Left ventricle myocardium inferior (tissue), 1 donor: ENCODE measurements around the gene TTL. TPM values are rescaled to one million over a fixed set of nuclear protein-coding genes. Genes with fewer than 3 reads are reported as not detected.
"Not testable (repeated sequence)": the region's sequence is repeated elsewhere in the genome, so short reads cannot be mapped to it uniquely, and the experiment has no call there.

ENCODE experiments used
- DNase-seq: peaks from one replicate; pipeline ENCODE4 v3.0.0-alpha.2; 2020
- H3K27ac ChIP-seq: fragments of 200-600 bp; replicated peaks from 2 replicates; pipeline ENCODE4 v1.8.0; 2021
- H3K27me3 ChIP-seq: fragments of 200-600 bp; 2 replicates; pipeline ENCODE4 v1.8.0; 2021; ENCODE audit warnings: low read depth
- H3K36me3 ChIP-seq: fragments of 200-600 bp; 2 replicates; pipeline ENCODE4 v1.8.0; 2021
- H3K4me1 ChIP-seq: fragments of 200-600 bp; 2 replicates; pipeline ENCODE4 v1.8.0; 2021
- H3K4me3 ChIP-seq: fragments of 200-600 bp; 2 replicates; pipeline ENCODE4 v1.8.0; 2021; ENCODE audit warnings: mild to moderate bottlenecking, moderate library complexity
- H3K9me3 ChIP-seq: fragments of 200-600 bp; replicated peaks from 2 replicates; pipeline ENCODE4 v1.8.0; 2021
- intact Hi-C: fragments of 100-400 bp; cut with micrococcal nuclease; formaldehyde crosslinking; loops from one replicate; pipeline ENCODE4 v1.11.0; 2022
- total RNA-seq: library from RNA; stranded (reverse); fragmentation: NEBNext Ultra II Directional; extraction: Animal tissue kit (Norgen Biotek cat#: 25700); gene quantifications from one replicate; pipeline ENCODE4 v1.2.1, GENCODE V29; 2021
- TF ChIP-seq, protein P1 (sequence below): fragments of 200-600 bp; IDR thresholded peaks from 2 replicates; pipeline ENCODE4 v1.8.0; 2021; ENCODE audit warnings: antibody characterized with exemption, mild to moderate bottlenecking, borderline replicate concordance
- donor health status: DM: no; HTN: yes; CAD: no; lungs with severe emphysema.

The TTL gene
- total RNA-seq, 1 donor from 2014 or later = 47.1 TPM

DNA sequence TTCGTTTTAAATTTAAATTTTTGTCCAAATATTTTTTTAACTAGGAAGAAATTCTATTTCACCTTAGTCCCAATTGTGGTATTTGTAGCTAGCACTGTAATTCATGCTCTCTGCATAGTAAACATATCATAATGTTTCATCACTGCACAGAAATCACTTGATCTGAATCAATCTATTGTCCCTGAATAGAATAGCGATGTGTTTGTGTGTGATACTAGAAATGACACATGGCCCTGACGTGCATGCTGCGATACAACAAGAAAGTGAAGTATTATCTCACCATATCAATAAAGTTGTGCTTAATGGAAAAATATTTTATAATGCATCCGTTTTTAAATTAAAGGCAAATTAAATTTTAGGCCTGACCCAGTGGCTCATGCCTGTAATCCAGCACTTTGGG lies 10.0 kb downstream of the TTL start:
- peaks cover 22% of the 10 kb centered on the region for H3K36me3 ChIP-seq
- H3K9me3 ChIP-seq = no peaks in the 10 kb centered on the region
- no peak for DNase-seq
- H3K27me3 ChIP-seq = no peaks in the 10 kb centered on the region
- TF ChIP-seq, protein P1, sequence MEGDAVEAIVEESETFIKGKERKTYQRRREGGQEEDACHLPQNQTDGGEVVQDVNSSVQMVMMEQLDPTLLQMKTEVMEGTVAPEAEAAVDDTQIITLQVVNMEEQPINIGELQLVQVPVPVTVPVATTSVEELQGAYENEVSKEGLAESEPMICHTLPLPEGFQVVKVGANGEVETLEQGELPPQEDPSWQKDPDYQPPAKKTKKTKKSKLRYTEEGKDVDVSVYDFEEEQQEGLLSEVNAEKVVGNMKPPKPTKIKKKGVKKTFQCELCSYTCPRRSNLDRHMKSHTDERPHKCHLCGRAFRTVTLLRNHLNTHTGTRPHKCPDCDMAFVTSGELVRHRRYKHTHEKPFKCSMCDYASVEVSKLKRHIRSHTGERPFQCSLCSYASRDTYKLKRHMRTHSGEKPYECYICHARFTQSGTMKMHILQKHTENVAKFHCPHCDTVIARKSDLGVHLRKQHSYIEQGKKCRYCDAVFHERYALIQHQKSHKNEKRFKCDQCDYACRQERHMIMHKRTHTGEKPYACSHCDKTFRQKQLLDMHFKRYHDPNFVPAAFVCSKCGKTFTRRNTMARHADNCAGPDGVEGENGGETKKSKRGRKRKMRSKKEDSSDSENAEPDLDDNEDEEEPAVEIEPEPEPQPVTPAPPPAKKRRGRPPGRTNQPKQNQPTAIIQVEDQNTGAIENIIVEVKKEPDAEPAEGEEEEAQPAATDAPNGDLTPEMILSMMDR = no peak
- no peak overlapping the region for H3K4me3 ChIP-seq
- no peak overlapping the region for H3K27ac ChIP-seq
- H3K4me1 ChIP-seq = peaks cover 19% of the 10 kb centered on the region
- intact Hi-C loops = no loop called here

DNA sequence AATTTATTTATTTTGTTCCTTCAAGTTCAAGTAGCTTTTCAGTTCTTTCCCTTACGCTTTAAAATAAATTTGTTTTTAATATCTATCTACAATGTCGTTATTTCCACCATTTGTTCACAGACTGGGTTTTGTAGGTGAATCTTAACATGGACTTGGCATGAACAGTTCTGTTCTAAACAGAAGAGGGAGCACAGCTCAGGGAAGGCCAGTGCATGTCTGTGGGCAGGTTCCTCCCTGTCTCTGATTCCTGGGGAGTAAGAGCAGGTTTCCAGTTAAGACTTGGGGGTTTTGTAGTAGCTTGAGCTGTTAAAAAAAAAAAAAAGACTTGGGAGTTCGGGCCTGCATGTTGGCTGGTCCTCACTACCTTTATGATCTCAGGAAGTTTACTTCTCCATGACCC lies 11.1 kb downstream of the TTL start:
- TF ChIP-seq, protein P1 = no peak
- Histone ChIP-seq H3K36me3 (peaks cover 19% of the 10 kb centered on the region), H3K4me1 (peaks cover 16% of the 10 kb centered on the region), H3K9me3 (no peaks in the 10 kb centered on the region), H3K27ac (no peak overlapping the region), H3K27me3 (no peaks in the 10 kb centered on the region), H3K4me3 (no peak overlapping the region)
- no peak for DNase-seq
- intact Hi-C loops = no loop called here

DNA sequence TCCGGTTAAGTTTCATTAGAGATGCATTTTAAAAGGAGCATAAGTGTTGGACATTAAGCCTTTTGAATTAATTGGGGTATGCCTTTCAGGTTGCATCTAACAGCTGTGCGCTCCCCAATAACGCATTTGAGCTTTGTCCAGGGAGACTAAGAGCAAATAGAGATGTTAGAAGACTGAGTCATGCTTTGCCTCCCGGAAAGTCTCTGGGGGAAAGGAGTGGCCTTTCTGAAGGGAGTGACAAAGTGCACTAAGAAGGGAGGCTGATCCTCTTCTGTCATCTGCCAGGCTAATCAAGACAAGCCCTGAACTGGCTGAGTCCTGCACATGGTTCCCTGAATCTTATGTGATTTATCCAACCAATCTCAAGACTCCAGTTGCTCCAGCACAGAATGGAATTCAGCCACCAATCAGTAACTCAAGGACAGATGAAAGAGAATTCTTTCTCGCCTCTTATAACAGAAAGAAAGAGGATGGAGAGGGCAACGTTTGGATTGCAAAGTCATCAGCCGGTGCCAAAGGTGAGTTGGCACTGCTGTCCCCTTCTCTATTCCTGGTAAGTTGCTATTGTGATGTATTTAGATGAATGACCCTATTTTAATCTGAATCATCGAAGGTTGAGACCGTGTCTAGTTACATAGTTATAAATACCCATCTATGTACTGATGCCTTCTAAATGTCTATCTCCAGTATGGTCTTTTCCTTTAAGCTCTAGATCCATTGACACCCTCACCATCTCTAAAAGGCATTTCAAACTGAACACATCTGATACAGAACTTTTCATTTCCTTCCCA lies 12.1 kb downstream of the TTL start:
- Histone ChIP-seq H3K36me3 (peaks cover 19% of the 10 kb centered on the region), H3K4me1 (peaks cover 12% of the 10 kb centered on the region), H3K9me3 (no peaks in the 10 kb centered on the region), H3K27ac (no peak overlapping the region), H3K27me3 (no peaks in the 10 kb centered on the region), H3K4me3 (no peak overlapping the region)
- TF ChIP-seq, protein P1 = no peak
- DNase-seq = no peak
- intact Hi-C loops = no loop called here

DNA sequence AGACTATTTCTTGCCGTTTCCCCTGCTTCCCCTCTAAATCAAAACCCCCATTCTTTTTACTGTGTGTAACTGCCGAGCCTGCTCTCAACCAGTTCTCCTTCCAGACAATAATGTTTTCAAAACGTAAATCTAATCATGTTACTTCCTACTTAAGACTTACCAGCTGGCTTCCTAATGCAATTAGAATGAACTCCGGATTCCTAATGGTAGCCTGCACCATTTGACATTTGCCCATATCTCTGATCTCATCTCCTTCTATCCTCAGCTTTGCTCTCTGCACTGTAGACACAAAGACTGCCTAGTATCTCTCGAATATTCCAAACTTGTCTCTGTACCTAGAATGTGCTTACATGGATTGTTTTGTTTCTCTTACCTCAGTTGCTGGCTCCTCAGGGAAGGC lies 12.9 kb downstream of the TTL start:
- no peak for DNase-seq
- no peak overlapping the region for H3K27ac ChIP-seq

DNA sequence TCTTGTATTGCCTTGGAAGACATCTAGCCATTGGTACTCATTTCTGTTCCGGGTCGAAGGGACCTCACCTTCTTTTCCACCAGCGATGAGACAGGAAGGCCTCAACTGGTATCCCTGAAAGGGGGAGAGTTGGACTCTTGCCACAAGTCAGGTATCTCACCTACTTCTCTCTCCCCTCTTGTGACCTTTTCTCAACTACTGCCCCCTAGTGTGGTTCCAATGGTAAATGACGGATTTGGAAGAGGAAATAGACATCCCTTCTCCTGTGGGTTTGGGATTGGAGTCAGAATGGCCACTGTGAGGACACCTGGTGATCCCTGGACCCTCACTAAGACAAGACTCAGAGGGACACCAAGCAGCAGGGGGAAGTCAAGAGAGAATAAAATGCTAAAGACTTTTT lies 13.9 kb downstream of the TTL start:
- peaks cover 19% of the 10 kb centered on the region for H3K36me3 ChIP-seq
- DNase-seq, H3K9me3 ChIP-seq, H3K4me3 ChIP-seq, intact Hi-C loops, H3K27me3 ChIP-seq, H3K27ac ChIP-seq: not testable (repeated sequence)
- peaks cover 12% of the 10 kb centered on the region for H3K4me1 ChIP-seq

More for the DNA sequence above, 12.9 kb downstream of the TTL start:
- H3K4me1 ChIP-seq = peaks cover 12% of the 10 kb centered on the region
- TF ChIP-seq, protein P1 = no peak
- no peaks in the 10 kb centered on the region for H3K27me3 ChIP-seq
- H3K4me3 ChIP-seq = no peak overlapping the region
- H3K36me3 ChIP-seq = peaks cover 19% of the 10 kb centered on the region
- no peaks in the 10 kb centered on the region for H3K9me3 ChIP-seq
- intact Hi-C loops = no loop called here

DNA sequence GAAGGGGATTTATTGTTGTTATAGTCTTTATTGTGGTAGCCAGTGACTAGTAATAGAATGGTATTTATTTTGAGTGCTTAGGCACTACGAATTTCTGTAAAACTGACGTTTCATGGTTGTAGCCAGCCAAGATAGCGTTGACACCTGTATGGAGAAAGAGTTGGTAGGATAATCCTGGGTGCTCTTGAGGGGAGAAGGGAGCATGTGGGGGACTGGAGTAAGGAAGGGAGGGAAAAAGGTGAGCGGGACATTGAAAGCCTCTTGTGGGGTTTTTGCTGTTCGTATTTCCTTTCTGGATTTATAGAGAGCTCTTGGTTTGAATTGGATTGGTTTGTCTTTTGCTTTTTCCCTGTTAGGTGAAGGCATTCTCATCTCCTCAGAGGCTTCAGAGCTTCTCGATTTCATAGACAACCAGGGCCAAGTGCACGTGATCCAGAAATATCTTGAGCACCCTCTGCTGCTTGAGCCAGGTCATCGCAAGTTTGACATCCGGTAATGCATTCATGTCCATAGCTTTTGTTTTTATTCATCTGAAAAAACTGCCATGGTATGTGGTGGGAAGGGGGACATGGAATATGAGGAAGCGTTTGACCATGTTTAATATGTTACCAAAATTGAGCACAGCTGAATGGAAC lies 19.0 kb downstream of the TTL start:
- intact Hi-C loops, DNase-seq, H3K9me3 ChIP-seq, H3K4me3 ChIP-seq, H3K27ac ChIP-seq, H3K4me1 ChIP-seq, H3K27me3 ChIP-seq: not testable (repeated sequence)
- TF ChIP-seq, protein P1 = peak; percentile 47
- H3K36me3 ChIP-seq = peaks cover 23% of the 10 kb centered on the region

DNA sequence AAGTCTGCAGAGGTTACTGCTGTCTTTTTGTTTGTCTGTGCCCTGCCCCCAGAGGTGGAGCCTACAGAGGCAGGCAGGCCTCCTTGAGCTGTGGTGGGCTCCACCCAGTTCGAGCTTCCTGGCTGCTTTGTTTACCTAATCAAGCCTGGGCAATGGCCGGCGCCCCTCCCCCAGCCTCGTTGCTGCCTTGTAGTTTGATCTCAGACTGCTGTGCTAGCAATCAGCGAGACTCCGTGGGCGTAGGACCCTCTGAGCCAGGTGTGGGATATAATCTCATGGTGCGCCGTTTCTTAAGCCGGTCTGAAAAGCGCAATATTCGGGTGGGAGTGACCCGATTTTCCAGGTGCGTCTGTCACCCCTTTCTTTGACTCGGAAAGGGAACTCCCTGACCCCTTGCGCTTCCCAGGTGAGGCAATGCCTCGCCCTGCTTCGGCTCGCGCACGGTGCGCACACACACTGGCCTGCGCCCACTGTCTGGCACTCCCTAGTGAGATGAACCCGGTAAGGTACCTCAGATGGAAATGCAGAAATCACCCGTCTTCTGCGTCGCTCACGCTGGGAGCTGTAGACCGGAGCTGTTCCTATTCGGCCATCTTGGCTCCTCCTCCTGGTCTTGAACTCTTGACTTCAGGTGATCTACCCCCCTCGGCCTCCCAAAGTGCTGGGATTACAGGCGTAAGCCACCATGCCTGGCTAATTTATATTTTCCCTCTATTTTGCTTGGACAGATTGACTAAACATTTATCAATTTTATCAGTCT lies 27.5 kb downstream of the TTL start:
- intact Hi-C loops, DNase-seq, H3K27me3 ChIP-seq, H3K4me1 ChIP-seq, H3K9me3 ChIP-seq, H3K27ac ChIP-seq, H3K4me3 ChIP-seq: not testable (repeated sequence)
- H3K36me3 ChIP-seq = peaks cover 17% of the 10 kb centered on the region
